OCI-LY1 (cell line): ENCODE measurements around the gene PCSK6.

Source experiments
- H2AFZ ChIP-seq: fragments of 200-600 bp; sonication (generic), shearing (Covaris generic); 2 replicates; pipeline ENCODE4 v1.6.0; 2014; ENCODE audit warnings: antibody characterized with exemption, mild to moderate bottlenecking, low read length
- H3F3A ChIP-seq: fragments of 200-600 bp; sonication (generic), shearing (Covaris generic); 2 replicates; pipeline ENCODE4 v1.6.0; 2014; ENCODE audit warnings: mild to moderate bottlenecking, antibody characterized with exemption, low read length, moderate library complexity; ENCODE audit not compliant: insufficient read depth
- H3K27ac ChIP-seq: fragments of 200-600 bp; sonication (generic); 2 replicates; pipeline ENCODE4 v1.5.1; 2014; ENCODE audit warnings: low read length, mixed run types, mild to moderate bottlenecking, low read depth; ENCODE audit not compliant: poor library complexity, severe bottlenecking
- H3K27me3 ChIP-seq: fragments of 200-600 bp; sonication (generic); 2 replicates; pipeline ENCODE4 v1.6.0; 2014; ENCODE audit warnings: antibody characterized with exemption, mild to moderate bottlenecking, low read length, moderate library complexity; ENCODE audit not compliant: insufficient read depth
- H3K36me3 ChIP-seq: fragments of 200-600 bp; sonication (generic); 2 replicates; pipeline ENCODE4 v1.6.1; 2014; ENCODE audit warnings: mild to moderate bottlenecking, antibody characterized with exemption, low read length, moderate library complexity, mixed read lengths; ENCODE audit not compliant: insufficient read depth
- H3K4me1 ChIP-seq: fragments of 200-600 bp; sonication (generic); 2 replicates; pipeline ENCODE4 v1.5.1; 2014; ENCODE audit warnings: mild to moderate bottlenecking, low read length, moderate library complexity; ENCODE audit not compliant: insufficient read depth, severe bottlenecking
- H3K4me2 ChIP-seq: fragments of 200-600 bp; sonication (generic), shearing (Covaris generic); 2 replicates; pipeline ENCODE4 v1.6.1; 2014; ENCODE audit warnings: low read length
- H3K4me3 ChIP-seq: fragments of 200-600 bp; sonication (generic); 2 replicates; pipeline ENCODE4 v1.5.1; 2014; ENCODE audit warnings: low read length, low read depth, mild to moderate bottlenecking, mixed read lengths; ENCODE audit not compliant: poor library complexity, severe bottlenecking
- H3K79me2 ChIP-seq: fragments of 200-600 bp; shearing (Covaris generic); 2 replicates; pipeline ENCODE4 v1.6.1; 2016; ENCODE audit warnings: mixed run types, low read length, mixed read lengths; ENCODE audit not compliant: insufficient read depth
- H3K9ac ChIP-seq: fragments of 200-600 bp; sonication (generic), shearing (Covaris generic); 2 replicates; pipeline ENCODE4 v1.6.1; 2014; ENCODE audit warnings: mild to moderate bottlenecking, low read length, mixed read lengths
- H3K9me2 ChIP-seq: fragments of 200-600 bp; sonication (generic), shearing (Covaris generic); 2 replicates; pipeline ENCODE4 v1.6.1; 2014; ENCODE audit warnings: low read depth, mild to moderate bottlenecking, low read length, mixed read lengths
- H3K9me3 ChIP-seq: fragments of 200-600 bp; shearing (Covaris generic); 2 replicates; pipeline ENCODE4 v1.6.1; 2014; ENCODE audit warnings: low read length, mixed read lengths
- H4K20me1 ChIP-seq: fragments of 200-600 bp; sonication (generic), shearing (Covaris generic); 2 replicates; pipeline ENCODE4 v1.6.0; 2016; ENCODE audit warnings: mild to moderate bottlenecking, low read length; ENCODE audit not compliant: insufficient read depth
- CTCF ChIP-seq: fragments of 200-600 bp; sonication (generic), shearing (Covaris generic); IDR thresholded peaks from 2 replicates; pipeline ENCODE4 v1.5.1; 2017; ENCODE audit warnings: mild to moderate bottlenecking, antibody characterized with exemption, low read length, moderate library complexity, mixed read lengths
- EZH2 ChIP-seq: fragments of 200-600 bp; sonication (generic), shearing (Covaris generic); IDR thresholded peaks from 2 replicates; pipeline ENCODE4 v1.8.0; 2017; ENCODE audit warnings: borderline replicate concordance, mixed run types, mild to moderate bottlenecking, antibody characterized with exemption, low read length, moderate library complexity, mixed read lengths

Gene PCSK6

GRCh38 chr15:101500865-101501551 lies 11.5 kb upstream of the PCSK6 start:
- Histone ChIP-seq H3K4me1 (no peaks in the 10 kb centered on the region), H3K79me2 (no peaks in the 10 kb centered on the region), H3K27me3 (peaks cover 8% of the 10 kb centered on the region; the same call in 1 of the 2 replicates), H3K9me3 (no peaks in the 10 kb centered on the region), H3K27ac (no peak overlapping the region), H2AFZ (no peak overlapping the region), H3K9me2 (no peaks in the 10 kb centered on the region), H3F3A (no peaks in the 10 kb centered on the region), H3K36me3 (no peaks in the 10 kb centered on the region), H3K4me2 (no peak overlapping the region), H3K4me3 (no peak overlapping the region), H4K20me1 (no peaks in the 10 kb centered on the region), H3K9ac (no peak overlapping the region)
- no peak for TF ChIP-seq EZH2
- no peak for TF ChIP-seq CTCF

GRCh38 chr15:101499863-101500713 lies 10.6 kb upstream of the PCSK6 start:
- H3K27ac ChIP-seq, result no peak overlapping the region
- H3F3A ChIP-seq, result no peaks in the 10 kb centered on the region
- no peaks in the 10 kb centered on the region for H3K36me3 ChIP-seq
- H3K9me2 ChIP-seq, result no peaks in the 10 kb centered on the region
- no peaks in the 10 kb centered on the region for H3K4me1 ChIP-seq
- no peak overlapping the region for H3K4me2 ChIP-seq
- no peaks in the 10 kb centered on the region for H3K9me3 ChIP-seq
- TF ChIP-seq CTCF, result no peak
- TF ChIP-seq EZH2, result no peak
- H3K79me2 ChIP-seq, result no peaks in the 10 kb centered on the region
- H3K4me3 ChIP-seq, result no peak overlapping the region
- H2AFZ ChIP-seq, result no peak overlapping the region
- no peak overlapping the region for H3K9ac ChIP-seq
- no peaks in the 10 kb centered on the region for H4K20me1 ChIP-seq
- H3K27me3 ChIP-seq, result peaks cover 8% of the 10 kb centered on the region; the same call in 1 of the 2 replicates

GRCh38 chr15:101498717-101499480 lies 9.4 kb upstream of the PCSK6 start:
- no peak overlapping the region for H3K27ac ChIP-seq
- peaks cover 8% of the 10 kb centered on the region; the same call in 1 of the 2 replicates for H3K27me3 ChIP-seq
- no peaks in the 10 kb centered on the region for H3K36me3 ChIP-seq
- H3K4me3 ChIP-seq, result no peak overlapping the region
- no peaks in the 10 kb centered on the region for H3K4me1 ChIP-seq
- H2AFZ ChIP-seq, result no peak overlapping the region
- no peaks in the 10 kb centered on the region for H3K9me2 ChIP-seq
- H3F3A ChIP-seq, result no peaks in the 10 kb centered on the region
- H3K9me3 ChIP-seq, result no peaks in the 10 kb centered on the region
- TF ChIP-seq CTCF (no peak), EZH2 (no peak)
- H3K4me2 ChIP-seq, result no peak overlapping the region
- no peak overlapping the region for H3K9ac ChIP-seq
- H3K79me2 ChIP-seq, result no peaks in the 10 kb centered on the region
- no peaks in the 10 kb centered on the region for H4K20me1 ChIP-seq
